Activated CD8-positive, alpha-beta T cell treated with anti-CD3 and anti-CD28 coated beads for 36 hours (primary cell): ENCODE results near the gene DPY19L2. TPM values are rescaled to one million over a fixed set of nuclear protein-coding genes. Genes with fewer than 3 reads are reported as not detected.
A peak's percentile ranks its signal among the peaks of the same experiment; 100 is the strongest.
"Not testable (repeated sequence)": the region's sequence is repeated elsewhere in the genome, so short reads cannot be mapped to it uniquely, and the experiment has no call there.

ENCODE experiments used
- ATAC-seq: fragments of 200-7000 bp; cut with Tn5 transposase; one replicate; pipeline ENCODE4 v1.10.0; 2021; ENCODE audit warnings: mild to moderate bottlenecking, moderate library complexity
- CTCF ChIA-PET: fragments of 350-600 bp; sonication (Branson Sonifier 250); formaldehyde crosslinking; loops from one replicate; lab custom pipeline; 2021; ENCODE audit warnings: antibody characterized with exemption; lab: Charles Lee
- POLR2A ChIA-PET: fragments of 350-600 bp; sonication (Branson Sonifier 250); formaldehyde crosslinking; loops from one replicate; lab custom pipeline; 2021; ENCODE audit warnings: antibody characterized with exemption; lab: Charles Lee
- DNase-seq: peaks from one replicate; pipeline ENCODE4 v3.0.0-alpha.2; 2020
- H3K27ac Mint-ChIP-seq: one replicate; pipeline ENCODE4 v1.8.0; 2021; ENCODE audit warnings: mild to moderate bottlenecking, mixed read lengths
- H3K27me3 Mint-ChIP-seq: one replicate; pipeline ENCODE4 v1.8.0; 2021; ENCODE audit warnings: mixed read lengths
- H3K36me3 Mint-ChIP-seq: one replicate; pipeline ENCODE4 v1.8.0; 2021; ENCODE audit warnings: low read depth, mixed read lengths
- H3K4me1 Mint-ChIP-seq: one replicate; pipeline ENCODE4 v1.8.0; 2021; ENCODE audit warnings: low read depth, mixed read lengths
- H3K4me3 Mint-ChIP-seq: one replicate; pipeline ENCODE4 v1.8.0; 2021; ENCODE audit warnings: mild to moderate bottlenecking, moderate library complexity, mixed read lengths
- H3K9me3 Mint-ChIP-seq: one replicate; pipeline ENCODE4 v1.8.0; 2021; ENCODE audit warnings: mixed read lengths
- intact Hi-C: fragments of 100-400 bp; cut with micrococcal nuclease; formaldehyde crosslinking; loops from one replicate; pipeline ENCODE4 v1.10.0; 2022
- total RNA-seq, 2 experiments: library from RNA; stranded (reverse); gene quantifications; one replicate each; pipeline ENCODE4 v1.2.3, GENCODE V29; 2021
- TF ChIP-seq, protein P1 (sequence below): fragments of 200-600 bp; IDR thresholded peaks from one replicate; pipeline ENCODE4 v1.8.0; 2022; ENCODE audit warnings: antibody characterized with exemption, mild to moderate bottlenecking

The DPY19L2 gene
- total RNA-seq, 2 experiments from 2014 or later, result 6.1 to 6.4 TPM

DNA sequence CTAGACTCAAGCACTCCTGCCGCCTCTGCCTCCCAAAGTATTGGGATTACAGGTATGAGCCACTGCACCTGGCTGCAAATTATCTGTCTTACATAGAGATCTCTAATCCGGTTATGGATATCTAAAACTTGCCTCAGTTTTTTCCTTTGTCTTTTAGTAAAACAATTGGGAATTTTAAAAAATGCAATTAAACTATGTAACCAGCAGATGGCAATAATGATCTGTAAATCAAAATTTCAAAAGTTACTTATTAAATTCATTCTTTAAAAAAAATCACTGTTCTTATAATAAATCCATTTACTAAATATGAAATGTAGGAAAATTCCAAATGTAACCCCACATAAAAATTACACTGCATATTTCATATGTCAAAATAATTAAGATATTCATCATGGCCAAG is 4.3 kb upstream of the DPY19L2 start:
- H3K9me3 Mint-ChIP-seq, DNase-seq, ATAC-seq, H3K27me3 Mint-ChIP-seq, H3K4me3 Mint-ChIP-seq, H3K27ac Mint-ChIP-seq, POLR2A ChIA-PET, H3K36me3 Mint-ChIP-seq: not testable (repeated sequence)
- CTCF ChIA-PET, result interaction anchor here (0.8 kb wide), 2 partner anchors 116 to 164 kb away, joined by 3 to 4 read pairs; no protein-coding TSS in a partner anchor
- TF ChIP-seq, protein P1, sequence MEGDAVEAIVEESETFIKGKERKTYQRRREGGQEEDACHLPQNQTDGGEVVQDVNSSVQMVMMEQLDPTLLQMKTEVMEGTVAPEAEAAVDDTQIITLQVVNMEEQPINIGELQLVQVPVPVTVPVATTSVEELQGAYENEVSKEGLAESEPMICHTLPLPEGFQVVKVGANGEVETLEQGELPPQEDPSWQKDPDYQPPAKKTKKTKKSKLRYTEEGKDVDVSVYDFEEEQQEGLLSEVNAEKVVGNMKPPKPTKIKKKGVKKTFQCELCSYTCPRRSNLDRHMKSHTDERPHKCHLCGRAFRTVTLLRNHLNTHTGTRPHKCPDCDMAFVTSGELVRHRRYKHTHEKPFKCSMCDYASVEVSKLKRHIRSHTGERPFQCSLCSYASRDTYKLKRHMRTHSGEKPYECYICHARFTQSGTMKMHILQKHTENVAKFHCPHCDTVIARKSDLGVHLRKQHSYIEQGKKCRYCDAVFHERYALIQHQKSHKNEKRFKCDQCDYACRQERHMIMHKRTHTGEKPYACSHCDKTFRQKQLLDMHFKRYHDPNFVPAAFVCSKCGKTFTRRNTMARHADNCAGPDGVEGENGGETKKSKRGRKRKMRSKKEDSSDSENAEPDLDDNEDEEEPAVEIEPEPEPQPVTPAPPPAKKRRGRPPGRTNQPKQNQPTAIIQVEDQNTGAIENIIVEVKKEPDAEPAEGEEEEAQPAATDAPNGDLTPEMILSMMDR, result peak; percentile 44
- peaks cover 12% of the 10 kb centered on the region for H3K4me1 Mint-ChIP-seq
- intact Hi-C loops, result loop anchor here (10.0 kb wide), 1 partner anchor 132 kb away; no protein-coding TSS in a partner anchor

DNA sequence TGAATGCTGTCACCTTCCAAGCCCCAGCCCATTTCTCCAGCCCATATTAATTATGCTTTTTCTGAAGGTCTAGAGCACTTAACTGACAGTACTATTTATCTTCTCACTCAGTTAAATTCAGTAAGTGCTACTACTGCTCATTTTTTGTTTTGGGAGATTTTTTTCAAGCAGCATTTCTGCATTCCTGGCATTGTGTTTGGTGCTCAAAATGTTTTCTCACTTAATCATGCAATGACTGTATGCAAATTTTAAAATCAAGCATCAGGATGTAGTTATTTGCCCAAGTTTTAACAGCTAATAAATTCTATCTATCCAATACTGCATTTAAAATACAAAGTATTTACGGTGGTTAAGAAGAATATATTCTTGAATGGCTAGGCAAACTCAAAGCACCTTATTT is 1.6 kb upstream of the DPY19L2 start:
- ChIA-PET POLR2A (interaction anchor here (0.6 kb wide), 1 partner anchor 773 kb away, joined by 3 read pairs; no protein-coding TSS in a partner anchor), CTCF (interaction anchor here (1.0 kb wide), 1 partner anchor 586 kb away, joined by 3 read pairs; no protein-coding TSS in a partner anchor)
- not testable (repeated sequence) for H3K27me3 Mint-ChIP-seq, H3K27ac Mint-ChIP-seq, H3K9me3 Mint-ChIP-seq, DNase-seq, ATAC-seq, H3K36me3 Mint-ChIP-seq
- intact Hi-C loops, result loop anchor here (10.0 kb wide), 2 partner anchors 135 to 585 kb away; no protein-coding TSS in a partner anchor
- peaks cover 25% of the 10 kb centered on the region for H3K4me1 Mint-ChIP-seq
- peak overlapping the region; percentile 85 for H3K4me3 Mint-ChIP-seq

DNA sequence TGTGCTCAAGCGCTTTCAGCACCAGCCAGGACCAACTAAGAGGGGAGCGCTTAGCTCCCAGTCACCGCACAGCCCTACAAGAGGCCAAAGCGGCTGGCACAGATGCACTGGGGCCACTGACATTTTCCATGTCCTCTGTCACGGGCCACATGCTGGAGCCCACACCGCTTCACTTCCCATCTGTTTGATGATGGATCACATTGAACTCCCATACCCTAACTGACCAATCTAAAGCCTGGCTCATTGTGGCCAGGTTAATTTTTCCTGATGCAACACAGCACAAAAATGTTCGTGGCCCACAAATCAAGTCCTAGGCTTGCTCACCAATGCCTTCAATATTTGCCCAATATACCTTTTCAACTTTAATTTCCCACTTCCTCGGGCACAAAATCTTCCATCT is 1.1 kb upstream of the DPY19L2 start:
- H3K27ac Mint-ChIP-seq, result peak overlapping the region; percentile 85
- H3K36me3 Mint-ChIP-seq, ATAC-seq, H3K27me3 Mint-ChIP-seq, DNase-seq, H3K9me3 Mint-ChIP-seq, CTCF ChIA-PET: not testable (repeated sequence)
- H3K4me3 Mint-ChIP-seq, result peak overlapping the region; percentile 85
- POLR2A ChIA-PET, result interaction anchor here (0.6 to 1.0 kb wide), 2 partner anchors 96 to 773 kb away, joined by 3 read pairs; no protein-coding TSS in a partner anchor
- peaks cover 28% of the 10 kb centered on the region for H3K4me1 Mint-ChIP-seq
- intact Hi-C loops, result loop anchor here (10.0 kb wide), 1 partner anchor 585 kb away; no protein-coding TSS in a partner anchor

DNA sequence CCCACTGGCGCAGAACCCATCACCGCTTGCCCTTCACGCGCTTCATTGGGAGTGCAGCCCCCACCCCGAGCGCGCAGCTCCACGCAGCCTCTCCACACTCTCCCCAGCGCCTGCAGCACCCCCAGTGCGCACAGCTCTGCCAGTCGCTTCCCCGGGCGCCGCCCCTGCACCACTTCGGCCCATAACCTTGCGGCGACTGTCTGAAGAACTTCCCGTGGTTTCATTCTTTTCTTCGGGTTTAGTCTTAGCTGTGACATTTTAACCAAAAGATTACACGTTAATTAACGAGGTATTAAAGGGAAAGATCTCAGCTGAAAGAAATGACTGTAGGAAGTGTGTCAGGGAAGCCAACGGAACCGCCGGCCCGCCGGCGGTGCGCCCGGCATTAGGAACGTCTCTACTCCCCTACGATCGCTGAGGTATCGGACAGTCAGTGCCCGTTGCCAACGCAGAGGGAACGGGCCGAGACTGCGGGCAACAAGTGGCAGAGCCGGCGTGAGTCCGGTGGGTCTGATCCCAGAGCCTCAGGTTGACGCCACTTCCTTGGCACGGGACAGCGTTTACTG is 590 bp upstream of the DPY19L2 start:
- CTCF ChIA-PET, result interaction anchor here (1.4 to 1.5 kb wide), 2 partner anchors 133 to 517 kb away, joined by 3 to 4 read pairs; no protein-coding TSS in a partner anchor
- ATAC-seq, result not testable (repeated sequence)

DNA sequence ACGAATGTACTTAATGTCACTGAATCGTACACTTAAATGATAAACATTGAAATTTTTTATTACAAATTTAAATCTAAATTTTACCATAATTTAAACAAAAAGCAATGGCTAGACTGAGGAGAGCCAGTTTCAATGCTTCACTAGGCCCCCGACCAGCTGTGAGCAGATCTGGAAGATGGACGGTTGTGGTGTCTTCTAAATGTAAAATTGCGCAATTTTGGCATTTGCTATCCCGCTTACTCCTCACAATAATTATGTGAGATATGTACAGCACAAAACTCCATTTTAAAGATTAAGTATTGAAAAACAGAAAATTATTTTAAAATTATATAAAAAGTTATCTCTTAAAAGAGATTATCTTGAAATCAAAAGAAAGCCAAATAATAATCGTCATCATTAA is 5.3 kb downstream of the DPY19L2 start:
- DNase-seq, CTCF ChIA-PET, ATAC-seq, POLR2A ChIA-PET, H3K36me3 Mint-ChIP-seq, H3K27ac Mint-ChIP-seq, H3K9me3 Mint-ChIP-seq, H3K4me3 Mint-ChIP-seq, H3K27me3 Mint-ChIP-seq: not testable (repeated sequence)
- peaks cover 23% of the 10 kb centered on the region for H3K4me1 Mint-ChIP-seq
- intact Hi-C loops, result loop anchor here (10.0 kb wide), 1 partner anchor 592 kb away; no protein-coding TSS in a partner anchor

More for the DNA sequence above, 590 bp upstream of the DPY19L2 start:
- H3K4me3 Mint-ChIP-seq, result peak overlapping the region; percentile 85
- not testable (repeated sequence) for H3K9me3 Mint-ChIP-seq, H3K36me3 Mint-ChIP-seq, DNase-seq, H3K27me3 Mint-ChIP-seq
- POLR2A ChIA-PET, result interaction anchor here (1.0 kb wide), 1 partner anchor 97 kb away, joined by 3 read pairs; no protein-coding TSS in a partner anchor
- H3K27ac Mint-ChIP-seq, result peak overlapping the region; percentile 85
- H3K4me1 Mint-ChIP-seq, result peaks cover 32% of the 10 kb centered on the region
- intact Hi-C loops, result loop anchor here (10.0 kb wide), 1 partner anchor 586 kb away; no protein-coding TSS in a partner anchor

DNA sequence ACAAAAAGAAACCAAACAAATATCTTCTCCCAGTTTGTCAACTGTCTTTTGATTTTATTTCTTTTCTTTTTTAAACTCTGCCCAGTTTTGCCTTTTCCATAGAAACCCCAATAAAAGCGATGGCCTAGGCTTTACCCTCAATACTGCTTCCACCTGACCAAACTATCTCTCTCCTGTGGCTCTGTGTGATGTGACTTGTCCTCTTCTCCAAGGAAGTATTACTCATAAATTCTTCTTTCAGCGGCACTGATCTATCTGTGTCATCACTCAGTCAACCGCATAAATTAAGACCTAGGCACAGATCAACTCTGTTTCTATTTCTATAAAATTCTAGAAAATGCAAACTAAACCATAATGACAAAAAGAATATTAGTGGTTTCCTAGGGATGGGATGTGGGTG is 9.8 kb downstream of the DPY19L2 start:
- H3K27ac Mint-ChIP-seq, DNase-seq, H3K27me3 Mint-ChIP-seq, ATAC-seq, H3K4me1 Mint-ChIP-seq, H3K36me3 Mint-ChIP-seq, intact Hi-C loops, POLR2A ChIA-PET, CTCF ChIA-PET, H3K4me3 Mint-ChIP-seq, H3K9me3 Mint-ChIP-seq: not testable (repeated sequence)

DNA sequence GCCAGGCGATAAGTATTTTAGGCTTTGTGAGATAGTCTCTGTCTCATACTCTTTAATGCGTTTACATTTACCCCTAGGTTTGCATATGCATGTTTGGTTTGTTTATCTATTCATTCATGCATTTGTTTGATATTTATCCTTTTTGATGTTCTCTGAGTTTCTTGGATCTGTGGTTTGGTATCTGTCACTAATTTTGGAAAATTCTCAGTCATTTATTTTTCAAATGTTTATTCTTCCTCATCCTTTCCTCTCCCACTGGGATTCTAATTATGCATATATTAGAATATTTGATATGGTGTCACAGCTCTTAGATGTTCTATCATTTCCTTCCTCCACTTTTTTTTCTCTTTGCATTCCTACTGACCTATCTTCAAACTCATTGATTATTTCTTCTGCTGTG is 11.9 kb downstream of the DPY19L2 start:
- intact Hi-C loops, H3K36me3 Mint-ChIP-seq, CTCF ChIA-PET, H3K27ac Mint-ChIP-seq, H3K27me3 Mint-ChIP-seq, ATAC-seq, H3K4me1 Mint-ChIP-seq, DNase-seq, H3K9me3 Mint-ChIP-seq, POLR2A ChIA-PET, H3K4me3 Mint-ChIP-seq: not testable (repeated sequence)

DNA sequence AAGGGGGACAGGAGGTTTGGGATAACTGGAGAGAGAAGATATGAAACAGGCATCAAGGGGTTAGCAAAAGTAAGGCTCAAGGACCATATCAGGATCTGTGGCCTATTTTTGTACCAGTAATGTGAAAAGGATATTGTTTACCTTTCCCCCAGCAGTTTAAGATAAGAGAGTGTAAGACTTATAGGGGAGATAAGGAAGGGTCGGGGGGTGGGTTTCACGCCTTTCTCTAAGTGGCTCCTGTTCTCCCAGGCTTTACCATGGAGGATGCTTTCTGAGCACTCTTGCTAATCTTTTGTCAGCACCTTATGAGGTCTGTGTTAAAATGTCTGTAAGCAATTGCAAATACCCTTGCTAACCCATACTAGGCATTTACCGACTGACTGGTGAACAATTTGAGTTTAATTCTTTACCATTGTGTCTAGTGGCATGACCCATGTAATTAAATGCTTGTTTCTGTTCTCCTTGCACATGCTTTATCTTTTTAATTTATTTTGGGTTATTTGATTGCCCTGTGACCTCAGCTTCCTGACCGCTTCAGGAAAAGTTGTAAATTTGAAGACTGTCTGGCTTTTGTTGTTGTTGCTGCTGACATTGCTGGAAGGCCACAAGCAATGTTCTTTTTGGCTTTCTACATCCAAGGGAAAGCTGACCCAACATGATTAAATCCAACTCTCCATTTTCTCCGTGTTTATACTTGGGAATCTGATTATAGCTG is 12.6 kb downstream of the DPY19L2 start:
- H3K27ac Mint-ChIP-seq, ATAC-seq, intact Hi-C loops, H3K4me1 Mint-ChIP-seq, POLR2A ChIA-PET, H3K27me3 Mint-ChIP-seq, CTCF ChIA-PET, DNase-seq, H3K9me3 Mint-ChIP-seq, H3K4me3 Mint-ChIP-seq, H3K36me3 Mint-ChIP-seq: not testable (repeated sequence)

DNA sequence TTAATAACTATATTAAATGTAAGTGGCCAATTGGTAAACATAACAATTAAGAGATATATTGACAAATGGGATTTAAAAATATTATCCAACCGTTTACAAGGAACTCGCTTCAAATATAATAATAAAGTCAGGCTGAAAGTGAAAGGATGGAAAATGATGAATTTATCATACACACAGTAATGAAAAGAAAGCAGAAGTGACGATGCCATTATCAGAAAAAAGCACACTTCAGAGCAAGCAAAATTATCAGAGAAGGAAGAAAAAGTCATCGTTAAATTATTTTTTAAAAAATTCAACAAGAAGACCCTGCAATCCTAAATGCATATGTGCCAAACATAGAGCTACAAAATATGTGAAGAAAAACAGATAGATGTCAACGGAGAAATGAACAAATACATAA is 13.8 kb downstream of the DPY19L2 start:
- H3K27ac Mint-ChIP-seq, CTCF ChIA-PET, H3K36me3 Mint-ChIP-seq, POLR2A ChIA-PET, DNase-seq, intact Hi-C loops, H3K9me3 Mint-ChIP-seq, H3K27me3 Mint-ChIP-seq, H3K4me3 Mint-ChIP-seq, ATAC-seq, H3K4me1 Mint-ChIP-seq: not testable (repeated sequence)

DNA sequence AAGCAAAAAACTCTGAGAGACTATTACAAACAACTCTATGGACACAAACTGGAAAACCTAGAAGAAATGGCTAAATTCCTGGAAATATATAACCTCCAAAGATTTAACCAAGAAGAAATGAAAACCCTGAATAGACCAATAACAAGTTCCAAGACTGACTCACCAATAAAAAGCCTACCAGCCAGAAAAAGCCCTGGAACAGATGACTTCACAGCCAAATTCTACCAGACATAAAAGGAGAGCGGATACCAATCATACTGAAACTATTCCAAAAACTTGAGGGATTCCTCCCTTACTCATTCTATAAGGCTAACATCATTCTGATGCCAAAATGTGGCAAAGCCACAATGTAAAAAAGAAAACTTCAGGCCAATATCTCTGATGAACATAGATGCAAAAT is 18.8 kb downstream of the DPY19L2 start:
- CTCF ChIA-PET, ATAC-seq, H3K4me3 Mint-ChIP-seq, H3K9me3 Mint-ChIP-seq, H3K4me1 Mint-ChIP-seq, H3K27ac Mint-ChIP-seq, H3K27me3 Mint-ChIP-seq, DNase-seq, intact Hi-C loops, H3K36me3 Mint-ChIP-seq: not testable (repeated sequence)
- POLR2A ChIA-PET, result interaction anchor here (0.6 kb wide), 1 partner anchor 115 kb away, joined by 3 read pairs; no protein-coding TSS in a partner anchor
